ENCODE results near the gene TYSND1. TPM values are rescaled to one million over a fixed set of nuclear protein-coding genes. Genes with fewer than 3 reads are reported as not detected.

Gene TYSND1
- total RNA-seq, 1 donor, result 12.1 TPM

DNA sequence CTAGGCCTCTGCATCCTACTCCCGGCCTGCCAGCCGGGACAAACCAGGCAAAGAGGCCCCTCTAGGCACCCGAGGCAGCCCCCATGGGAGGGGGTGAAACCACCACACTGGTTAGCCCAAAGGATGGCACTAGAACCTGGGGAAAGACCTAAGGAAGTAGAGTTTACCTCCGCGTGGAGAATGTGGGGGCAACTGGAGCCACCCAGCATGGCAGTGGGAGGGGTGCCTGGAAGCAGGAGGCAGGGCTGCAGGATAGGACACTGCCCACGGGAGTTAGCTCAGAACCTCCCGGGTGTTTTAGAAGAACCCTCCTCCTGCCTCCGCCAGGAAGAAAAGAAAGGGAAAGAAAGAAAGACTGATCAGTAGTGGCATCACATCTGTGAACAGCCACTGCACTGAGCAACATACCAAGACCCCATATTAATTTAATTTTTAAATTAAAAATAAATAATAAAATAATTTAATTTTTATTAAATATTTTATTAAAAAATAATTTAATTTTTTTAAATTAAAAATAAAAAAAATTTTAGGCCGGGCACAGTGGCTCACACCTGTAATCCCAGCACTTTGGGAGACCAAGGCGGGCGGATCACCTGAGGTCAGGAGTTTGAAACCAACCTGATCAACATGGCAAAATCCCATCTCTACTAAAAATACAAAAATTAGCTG, 25.1 kb downstream of the TYSND1 start:
- no peak for DNase-seq (ENCODE audit: low read depth)
- no peak overlapping the region for H3K4me3 ChIP-seq (ENCODE audit: low read depth, low read length)
- TF ChIP-seq, protein P1, sequence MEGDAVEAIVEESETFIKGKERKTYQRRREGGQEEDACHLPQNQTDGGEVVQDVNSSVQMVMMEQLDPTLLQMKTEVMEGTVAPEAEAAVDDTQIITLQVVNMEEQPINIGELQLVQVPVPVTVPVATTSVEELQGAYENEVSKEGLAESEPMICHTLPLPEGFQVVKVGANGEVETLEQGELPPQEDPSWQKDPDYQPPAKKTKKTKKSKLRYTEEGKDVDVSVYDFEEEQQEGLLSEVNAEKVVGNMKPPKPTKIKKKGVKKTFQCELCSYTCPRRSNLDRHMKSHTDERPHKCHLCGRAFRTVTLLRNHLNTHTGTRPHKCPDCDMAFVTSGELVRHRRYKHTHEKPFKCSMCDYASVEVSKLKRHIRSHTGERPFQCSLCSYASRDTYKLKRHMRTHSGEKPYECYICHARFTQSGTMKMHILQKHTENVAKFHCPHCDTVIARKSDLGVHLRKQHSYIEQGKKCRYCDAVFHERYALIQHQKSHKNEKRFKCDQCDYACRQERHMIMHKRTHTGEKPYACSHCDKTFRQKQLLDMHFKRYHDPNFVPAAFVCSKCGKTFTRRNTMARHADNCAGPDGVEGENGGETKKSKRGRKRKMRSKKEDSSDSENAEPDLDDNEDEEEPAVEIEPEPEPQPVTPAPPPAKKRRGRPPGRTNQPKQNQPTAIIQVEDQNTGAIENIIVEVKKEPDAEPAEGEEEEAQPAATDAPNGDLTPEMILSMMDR (IDR thresholded peaks at IDR 0.05; ENCODE audit: insufficient read depth, low read depth, low read length), result no peak

DNA sequence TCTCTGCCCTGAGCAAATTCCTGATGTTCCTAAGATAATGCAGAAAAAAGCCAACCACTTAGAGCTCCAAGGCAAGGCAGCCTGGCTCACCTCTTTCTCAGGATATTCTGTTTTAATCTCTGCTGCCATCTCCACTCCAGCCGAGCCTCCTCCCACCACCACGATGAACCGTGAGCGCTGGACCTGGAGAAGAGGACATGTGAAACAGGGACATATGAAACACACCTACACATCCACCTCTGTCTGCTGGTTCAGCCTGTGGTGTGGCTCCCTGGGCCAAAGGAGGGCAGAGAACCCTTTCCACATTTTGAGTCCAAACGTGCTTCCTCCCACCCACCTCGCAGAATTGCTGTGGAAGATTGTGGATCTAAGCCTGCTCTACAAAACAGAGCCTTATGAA, 26.1 kb downstream of the TYSND1 start:
- no peak overlapping the region for H3K4me3 ChIP-seq (ENCODE audit: low read depth, low read length)
- TF ChIP-seq, protein P1 (IDR thresholded peaks at IDR 0.05; ENCODE audit: insufficient read depth, low read depth, low read length), result no peak
- no peak for DNase-seq (ENCODE audit: low read depth)

DNA sequence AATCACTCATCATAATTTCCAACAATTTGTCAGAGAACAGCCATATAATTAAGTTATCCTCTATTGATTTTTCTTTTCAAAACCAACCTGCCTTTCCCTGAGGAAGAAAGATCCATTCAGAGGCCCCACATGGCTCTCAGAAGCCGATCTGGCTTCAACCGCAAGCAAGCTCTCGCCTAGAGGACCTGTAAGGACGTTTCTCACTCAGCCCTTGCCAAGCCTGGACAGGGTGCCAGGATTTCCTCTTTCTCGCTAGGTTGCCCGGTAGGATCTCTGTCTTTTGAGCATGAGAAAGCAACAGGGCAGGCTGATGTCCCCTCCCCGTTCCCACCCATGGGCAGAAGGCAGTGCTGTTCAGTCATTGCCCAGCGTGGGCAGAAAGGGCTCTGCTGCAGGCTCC, 26.9 kb downstream of the TYSND1 start:
- DNase-seq (ENCODE audit: low read depth), result no peak
- TF ChIP-seq, protein P1 (IDR thresholded peaks at IDR 0.05; ENCODE audit: insufficient read depth, low read depth, low read length), result no peak
- H3K4me3 ChIP-seq (ENCODE audit: low read depth, low read length), result no peak overlapping the region

DNA sequence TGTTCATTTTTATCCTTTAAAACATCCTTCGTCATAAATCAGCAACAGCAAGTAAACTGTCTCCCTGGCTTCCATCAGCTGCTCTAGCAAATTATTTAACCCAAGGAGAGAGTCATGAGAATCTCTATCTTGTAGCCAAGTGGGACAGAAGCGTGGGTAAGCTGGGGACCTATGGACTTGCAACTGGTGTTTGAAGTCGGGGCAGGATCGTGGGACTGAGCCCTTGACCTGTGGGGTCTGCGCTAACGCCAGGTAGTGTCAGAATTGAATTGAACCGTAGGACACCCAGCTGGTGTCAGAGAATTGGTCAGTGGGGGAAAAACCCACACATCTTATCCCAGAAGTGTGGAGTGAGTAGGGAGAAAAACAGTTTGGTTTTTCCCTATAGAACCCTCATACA, 27.3 kb downstream of the TYSND1 start:
- no peak overlapping the region for H3K4me3 ChIP-seq (ENCODE audit: low read depth, low read length)
- DNase-seq (ENCODE audit: low read depth), result no peak
- TF ChIP-seq, protein P1 (IDR thresholded peaks at IDR 0.05; ENCODE audit: insufficient read depth, low read depth, low read length), result no peak

DNA sequence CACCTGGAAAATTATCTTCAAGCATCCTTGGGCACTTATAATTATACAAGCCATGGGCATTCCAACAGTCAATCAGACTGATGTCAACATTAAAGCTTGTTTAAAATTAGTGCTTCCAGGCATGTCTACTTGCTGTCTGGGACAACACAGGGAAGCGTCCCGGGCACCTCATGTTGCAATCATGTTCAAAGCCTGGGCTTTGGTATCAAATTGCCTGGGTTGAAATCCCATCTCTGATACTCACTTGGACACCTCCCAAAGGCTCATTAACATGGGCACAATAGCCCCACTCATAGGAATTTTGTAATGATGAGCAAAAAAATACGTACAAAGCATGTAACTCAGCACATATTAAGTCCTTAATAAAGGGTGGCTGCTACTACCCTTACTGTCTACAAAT, 28.3 kb downstream of the TYSND1 start:
- H3K4me3 ChIP-seq (ENCODE audit: low read depth, low read length), result no peak overlapping the region
- TF ChIP-seq, protein P1 (IDR thresholded peaks at IDR 0.05; ENCODE audit: insufficient read depth, low read depth, low read length), result no peak
- no peak for DNase-seq (ENCODE audit: low read depth)

DNA sequence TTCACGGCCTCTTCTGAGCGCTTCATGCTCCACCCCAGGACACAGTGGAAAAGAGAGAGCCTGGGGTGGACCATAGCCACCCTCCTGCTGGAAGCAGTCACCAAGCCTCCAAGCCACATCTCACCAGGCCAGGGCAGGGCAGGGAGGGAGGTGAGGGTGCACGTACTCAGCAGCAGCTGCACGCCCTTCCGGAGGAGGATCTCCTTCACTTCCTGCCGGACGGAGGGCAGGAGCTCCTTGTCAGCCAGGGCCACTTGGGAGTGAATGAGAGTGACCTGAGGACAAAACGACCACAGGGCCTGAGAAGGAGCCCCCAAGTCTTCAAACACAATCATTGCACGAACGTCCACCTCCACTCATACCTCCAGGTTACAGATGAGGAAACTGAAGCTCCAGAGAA, 28.9 kb downstream of the TYSND1 start:
- no peak overlapping the region for H3K4me3 ChIP-seq (ENCODE audit: low read depth, low read length)
- DNase-seq (ENCODE audit: low read depth), result no peak
- TF ChIP-seq, protein P1 (IDR thresholded peaks at IDR 0.05; ENCODE audit: insufficient read depth, low read depth, low read length), result no peak

Measured in fibroblast of villous mesenchyme (primary cell).